Measurements from ENCODE around the gene LYPD4. TPM values are rescaled to one million over a fixed set of nuclear protein-coding genes. Genes with fewer than 3 reads are reported as not detected.

LYPD4 gene
- total RNA-seq, 1 donor from 2014 or later: not detected

DNA sequence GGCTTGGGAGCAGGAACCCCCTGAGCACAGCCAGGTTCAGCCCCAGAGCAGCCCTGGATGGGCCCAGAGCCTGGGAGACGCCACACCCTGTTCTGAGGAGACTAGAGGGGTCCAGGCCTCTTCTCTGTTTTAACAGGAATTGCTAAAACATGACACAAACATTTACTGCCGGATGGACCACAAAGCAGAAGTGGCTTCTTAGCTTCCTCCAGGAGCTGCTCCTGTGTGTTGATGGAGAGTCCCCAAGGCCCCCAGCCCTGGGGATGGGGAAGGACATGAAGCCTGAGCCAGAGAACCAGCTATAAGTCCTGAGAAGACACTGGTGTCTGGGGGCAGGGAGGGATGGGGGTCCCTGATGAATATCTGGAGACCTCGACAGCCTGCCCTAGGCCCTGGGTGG lies 33.4 kb downstream of the LYPD4 start:
- intact Hi-C loops (cut with micrococcal nuclease): no loop called here
- DNase-seq: peak; percentile 26
- TF ChIP-seq, protein P1, sequence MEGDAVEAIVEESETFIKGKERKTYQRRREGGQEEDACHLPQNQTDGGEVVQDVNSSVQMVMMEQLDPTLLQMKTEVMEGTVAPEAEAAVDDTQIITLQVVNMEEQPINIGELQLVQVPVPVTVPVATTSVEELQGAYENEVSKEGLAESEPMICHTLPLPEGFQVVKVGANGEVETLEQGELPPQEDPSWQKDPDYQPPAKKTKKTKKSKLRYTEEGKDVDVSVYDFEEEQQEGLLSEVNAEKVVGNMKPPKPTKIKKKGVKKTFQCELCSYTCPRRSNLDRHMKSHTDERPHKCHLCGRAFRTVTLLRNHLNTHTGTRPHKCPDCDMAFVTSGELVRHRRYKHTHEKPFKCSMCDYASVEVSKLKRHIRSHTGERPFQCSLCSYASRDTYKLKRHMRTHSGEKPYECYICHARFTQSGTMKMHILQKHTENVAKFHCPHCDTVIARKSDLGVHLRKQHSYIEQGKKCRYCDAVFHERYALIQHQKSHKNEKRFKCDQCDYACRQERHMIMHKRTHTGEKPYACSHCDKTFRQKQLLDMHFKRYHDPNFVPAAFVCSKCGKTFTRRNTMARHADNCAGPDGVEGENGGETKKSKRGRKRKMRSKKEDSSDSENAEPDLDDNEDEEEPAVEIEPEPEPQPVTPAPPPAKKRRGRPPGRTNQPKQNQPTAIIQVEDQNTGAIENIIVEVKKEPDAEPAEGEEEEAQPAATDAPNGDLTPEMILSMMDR (IDR thresholded peaks at IDR 0.05; ENCODE audit: borderline replicate concordance): no peak
- Histone ChIP-seq H3K36me3 (no peaks in the 10 kb centered on the region), H3K9me3 (replicated peaks) (no peaks in the 10 kb centered on the region), H3K4me3 (no peak overlapping the region), H3K27me3 (ENCODE audit: low read depth) (peaks cover 83% of the 10 kb centered on the region), H3K27ac (replicated peaks) (peak overlapping the region; percentile 30), H3K4me1 (no peaks in the 10 kb centered on the region)

- Histone ChIP-seq H3K4me1 (no peaks in the 10 kb centered on the region), H3K9me3 (replicated peaks) (no peaks in the 10 kb centered on the region), H3K36me3 (no peaks in the 10 kb centered on the region), H3K27me3 (ENCODE audit: low read depth) (peaks cover 83% of the 10 kb centered on the region), H3K4me3 (no peak overlapping the region), H3K27ac (replicated peaks) (peak overlapping the region; percentile 27)
- intact Hi-C loops (cut with micrococcal nuclease): no loop called here
- TF ChIP-seq, protein P1 (IDR thresholded peaks at IDR 0.05; ENCODE audit: borderline replicate concordance): no peak
- DNase-seq: no peak
These were observed 34.2 kb downstream of the LYPD4 start for GRCh38 chr19:41810301-41810700.

GRCh38 chr19:41808663-41809566 lies 35.6 kb downstream of the LYPD4 start:
- Histone ChIP-seq H3K4me1 (no peaks in the 10 kb centered on the region), H3K27ac (replicated peaks) (no peak overlapping the region), H3K4me3 (no peak overlapping the region), H3K36me3 (no peaks in the 10 kb centered on the region), H3K9me3 (replicated peaks) (no peaks in the 10 kb centered on the region), H3K27me3 (ENCODE audit: low read depth) (peaks cover 84% of the 10 kb centered on the region)
- TF ChIP-seq, protein P1 (IDR thresholded peaks at IDR 0.05; ENCODE audit: borderline replicate concordance): no peak
- DNase-seq: peak; percentile 31
- intact Hi-C loops (cut with micrococcal nuclease): no loop called here

- TF ChIP-seq, protein P1 (IDR thresholded peaks at IDR 0.05; ENCODE audit: borderline replicate concordance): no peak
- Histone ChIP-seq H3K27me3 (ENCODE audit: low read depth) (peaks cover 82% of the 10 kb centered on the region), H3K4me3 (no peak overlapping the region), H3K9me3 (replicated peaks) (no peaks in the 10 kb centered on the region), H3K36me3 (no peaks in the 10 kb centered on the region), H3K27ac (replicated peaks) (no peak overlapping the region), H3K4me1 (no peaks in the 10 kb centered on the region)
- intact Hi-C loops (cut with micrococcal nuclease): no loop called here
- DNase-seq: no peak
These were observed 37.3 kb downstream of the LYPD4 start for GRCh38 chr19:41807176-41807575.

DNA sequence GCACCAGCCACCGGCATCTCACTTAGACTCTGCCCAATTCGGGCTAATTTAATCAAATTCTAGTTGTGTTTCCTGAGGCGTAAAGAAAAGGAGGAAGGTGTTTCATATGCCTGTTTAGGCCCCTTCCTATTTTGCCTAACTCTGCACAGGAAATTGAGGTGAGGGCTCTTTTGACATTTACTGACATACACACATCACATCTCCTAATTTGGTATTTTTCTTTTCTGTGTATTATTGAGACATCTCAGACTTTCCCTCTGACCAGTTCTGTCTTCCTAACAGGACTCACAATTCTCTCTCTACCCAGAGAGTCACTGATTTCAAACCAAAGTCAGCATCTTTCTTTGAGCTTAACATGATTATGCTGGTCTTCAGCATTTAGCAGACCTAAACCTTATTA lies 40.1 kb downstream of the LYPD4 start:
- TF ChIP-seq, protein P1 (IDR thresholded peaks at IDR 0.05; ENCODE audit: borderline replicate concordance): no peak
- DNase-seq: no peak
- H3K4me1 ChIP-seq: no peaks in the 10 kb centered on the region
- H3K36me3 ChIP-seq: no peaks in the 10 kb centered on the region
- intact Hi-C loops (cut with micrococcal nuclease): no loop called here
- no peak overlapping the region for H3K27ac ChIP-seq (replicated peaks)
- H3K9me3 ChIP-seq (replicated peaks): no peaks in the 10 kb centered on the region
- H3K4me3 ChIP-seq: no peak overlapping the region
- peaks cover 73% of the 10 kb centered on the region for H3K27me3 ChIP-seq (ENCODE audit: low read depth)
